Measurements from ENCODE around the gene TBC1D8.

Gene TBC1D8

DNA sequence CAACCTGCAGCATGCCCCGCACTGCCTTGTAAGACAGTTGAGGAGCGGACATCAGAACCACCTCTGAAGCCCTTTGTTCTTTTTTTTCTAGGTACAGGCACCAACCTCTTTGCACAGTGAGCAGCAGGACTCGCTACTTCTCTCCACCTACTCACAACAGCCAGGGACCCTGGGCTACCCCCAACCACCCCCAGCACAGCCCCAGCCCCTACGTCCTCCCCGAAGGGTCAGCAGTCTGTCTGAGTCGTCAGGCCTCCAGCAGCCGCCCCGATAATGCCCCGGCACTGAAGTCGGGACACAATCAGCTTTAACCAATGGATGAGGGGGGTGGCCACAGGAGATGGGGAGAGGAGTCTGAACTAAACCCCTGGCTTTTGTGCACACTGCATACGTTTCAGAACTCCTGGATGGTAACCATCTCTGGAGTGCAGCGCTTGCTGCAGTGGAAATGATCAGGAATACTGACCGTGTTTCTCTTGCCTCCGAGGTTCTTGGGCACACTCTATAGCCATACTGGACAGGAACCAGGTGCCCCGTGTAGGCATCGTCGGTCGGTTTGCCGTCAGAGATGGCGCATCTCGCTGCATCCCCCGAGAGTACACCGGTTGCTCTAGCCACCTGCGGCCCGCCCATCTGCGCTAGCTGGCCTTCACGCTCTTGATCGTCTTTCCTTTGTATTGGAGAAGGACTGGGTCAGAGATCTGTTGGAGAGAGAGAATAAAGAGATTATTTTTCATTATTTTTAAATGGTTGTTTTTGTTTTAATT, 155.7 kb downstream of the TBC1D8 start:
- DNase-seq = no peak

DNA sequence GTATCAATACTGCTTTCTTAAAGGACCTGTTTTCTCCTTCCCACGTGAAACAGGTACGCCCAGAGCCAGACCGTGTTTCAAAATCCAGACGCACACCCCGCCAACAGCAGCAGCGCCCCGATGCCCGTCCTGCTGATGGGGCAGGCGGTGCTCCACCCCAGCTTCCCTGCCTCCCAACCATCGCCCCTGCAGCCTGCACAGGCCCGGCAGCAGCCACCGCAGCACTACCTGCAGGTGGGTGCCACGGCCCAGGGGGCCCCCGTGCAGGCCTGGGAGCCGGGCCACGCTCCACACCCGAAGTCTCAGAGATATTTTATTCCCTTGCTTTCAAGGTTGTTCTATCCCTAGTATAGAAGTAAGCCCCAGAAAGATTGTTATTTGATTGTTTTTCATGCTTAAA, 157.9 kb downstream of the TBC1D8 start:
- no peak for DNase-seq

DNA sequence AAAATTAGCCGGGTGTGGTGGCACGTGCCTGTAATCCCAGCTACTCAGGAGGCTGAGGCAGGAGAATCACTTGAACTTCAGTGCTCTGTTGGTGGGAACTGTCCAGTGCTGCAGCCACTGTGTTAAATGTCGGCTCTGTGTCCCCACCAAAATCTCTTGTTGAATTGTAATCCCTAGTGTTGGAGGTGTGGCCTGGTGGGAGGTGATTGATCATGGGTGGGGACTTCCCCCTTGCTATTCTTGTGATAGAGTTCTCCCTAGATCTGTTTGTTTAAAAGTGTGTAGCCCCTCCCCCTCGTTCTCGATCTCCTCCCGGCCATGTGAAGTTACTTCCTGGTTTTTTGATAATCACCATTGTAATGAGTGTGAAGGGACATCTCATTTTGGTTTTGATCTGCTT, 158.9 kb downstream of the TBC1D8 start:
- peak in 1 of 2 experiments; percentile 11 for DNase-seq

DNA sequence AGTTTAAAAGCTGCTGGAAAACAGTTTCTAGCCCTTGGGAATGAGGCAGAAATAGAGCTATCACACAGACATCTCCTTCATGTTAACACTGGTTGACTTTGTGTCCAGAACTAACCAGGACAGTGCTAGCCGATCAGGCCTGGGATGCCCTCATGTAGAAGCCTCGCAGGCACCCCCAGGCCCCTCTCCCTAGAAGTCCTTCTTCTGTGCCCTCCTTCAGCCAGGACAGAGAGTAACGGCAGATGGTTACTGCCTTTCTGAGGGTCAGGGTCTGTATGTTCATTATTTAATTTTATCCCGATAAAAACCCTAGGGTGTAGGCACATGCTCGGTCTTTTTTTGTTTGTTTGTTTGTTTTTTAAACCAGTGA, 159.8 kb downstream of the TBC1D8 start:
- no peak for DNase-seq

DNA sequence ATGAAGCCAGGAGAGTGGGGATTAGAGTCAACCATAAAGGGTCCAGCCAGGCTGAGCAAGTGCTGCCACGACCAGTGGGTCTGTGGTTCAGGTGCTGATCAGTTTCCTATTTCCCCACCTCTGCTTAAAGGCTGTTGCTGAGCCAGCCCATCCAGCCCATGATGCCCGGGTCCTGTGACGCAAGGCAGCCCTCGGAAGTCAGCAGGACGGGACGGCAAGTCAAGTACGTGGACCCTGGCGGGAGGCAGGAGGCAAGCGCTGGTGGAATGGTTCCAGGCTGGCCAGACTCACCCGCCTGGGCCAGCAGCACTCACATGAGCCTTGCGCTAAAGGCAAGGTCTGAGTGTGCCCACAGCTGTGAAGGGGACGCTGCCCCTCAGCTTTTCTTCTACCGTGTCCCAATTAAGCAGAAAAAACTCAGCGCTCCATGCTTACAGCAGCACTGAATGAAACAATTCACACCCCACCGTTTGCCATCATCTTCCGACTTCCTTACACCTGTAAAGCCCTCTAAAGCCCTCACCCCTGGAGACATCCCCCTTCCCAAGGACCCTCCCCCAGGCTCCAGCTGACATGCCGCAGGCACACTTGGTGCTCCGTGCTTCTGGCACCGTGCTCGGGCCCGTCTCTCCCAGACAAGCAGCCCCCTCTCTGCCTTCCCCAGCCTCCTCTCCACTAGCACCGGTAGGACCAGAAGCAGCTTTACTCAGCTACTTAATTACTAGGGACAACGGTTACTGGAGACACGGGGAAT, 160.4 kb downstream of the TBC1D8 start:
- DNase-seq = no peak

DNA sequence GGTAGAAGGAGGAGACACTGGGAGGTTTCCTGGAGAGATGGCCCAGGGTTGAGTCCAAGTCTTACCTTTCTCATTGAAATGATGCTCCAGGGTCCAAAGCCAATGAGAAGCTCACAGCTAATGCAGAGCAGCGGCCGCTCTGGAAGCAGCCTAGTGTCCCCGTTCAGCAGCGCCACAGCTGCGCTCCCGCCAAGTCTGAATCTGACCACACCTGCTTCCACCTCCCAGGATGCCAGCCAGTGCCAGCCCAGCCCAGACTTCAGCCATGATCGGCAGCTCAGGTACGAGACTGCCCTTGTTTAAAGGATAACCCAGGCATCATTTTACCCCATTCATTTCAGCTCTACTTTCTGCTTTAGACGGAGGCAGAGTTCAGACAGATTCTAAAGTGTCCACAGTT, 161.0 kb downstream of the TBC1D8 start:
- DNase-seq = no peak

DNA sequence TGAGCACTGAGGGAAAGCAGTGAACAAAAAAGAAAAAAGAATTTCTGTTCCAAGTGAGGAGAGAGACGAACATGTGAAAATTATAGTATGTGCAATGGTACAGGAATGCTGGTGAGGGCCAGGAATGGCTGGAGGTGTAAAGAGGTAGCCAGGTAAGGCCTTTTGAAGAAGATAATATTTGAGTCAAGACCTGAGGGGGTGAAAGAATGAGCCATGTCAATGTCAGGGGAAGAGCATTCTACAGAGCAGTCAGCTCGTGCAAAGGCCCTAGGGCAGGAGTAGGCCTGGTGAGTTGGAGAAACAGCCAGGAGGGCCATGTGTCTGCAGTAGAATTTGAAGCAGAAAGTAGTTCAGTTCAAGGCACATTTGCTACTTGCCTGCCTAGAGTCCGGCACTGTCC, 161.5 kb downstream of the TBC1D8 start:
- DNase-seq = no peak

DNA sequence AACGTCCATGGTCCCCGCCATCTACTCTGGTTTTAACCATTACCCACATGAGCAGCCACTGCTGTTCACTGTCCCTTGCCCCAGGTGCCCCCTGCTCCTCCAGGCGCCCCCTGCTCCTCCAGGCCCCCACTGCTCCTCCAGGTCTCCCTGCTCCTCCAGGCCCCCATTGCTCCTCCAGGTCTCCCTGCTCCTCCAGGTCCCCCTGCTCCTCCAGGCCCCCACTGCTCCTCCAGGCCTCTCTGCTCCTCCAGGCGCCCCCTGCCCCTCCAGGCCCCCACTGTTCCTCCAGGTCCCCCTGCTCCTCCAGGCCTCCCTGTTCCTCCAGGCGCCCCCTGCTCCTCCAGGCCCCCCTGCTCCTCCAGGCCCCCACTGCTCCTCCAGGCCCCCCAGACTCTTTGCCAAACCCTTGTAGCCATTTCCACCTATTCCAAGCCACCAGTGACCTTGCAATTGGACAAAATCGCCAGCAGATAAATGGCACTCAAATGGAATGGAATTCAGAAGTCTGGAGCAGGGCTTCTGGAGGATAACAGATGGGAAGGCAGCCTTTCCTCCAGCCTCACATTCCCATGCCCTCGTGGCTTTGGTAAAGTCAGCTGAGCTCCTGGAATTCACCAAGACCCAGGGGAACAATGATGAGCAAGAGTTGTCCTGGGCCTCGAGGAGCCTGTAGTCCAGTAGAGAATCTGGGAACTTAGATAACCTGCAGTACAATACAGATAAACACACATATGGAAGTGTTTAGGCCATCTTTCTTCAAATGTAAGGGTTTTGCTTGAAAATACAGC, 162.4 kb downstream of the TBC1D8 start:
- no peak for DNase-seq

DNA sequence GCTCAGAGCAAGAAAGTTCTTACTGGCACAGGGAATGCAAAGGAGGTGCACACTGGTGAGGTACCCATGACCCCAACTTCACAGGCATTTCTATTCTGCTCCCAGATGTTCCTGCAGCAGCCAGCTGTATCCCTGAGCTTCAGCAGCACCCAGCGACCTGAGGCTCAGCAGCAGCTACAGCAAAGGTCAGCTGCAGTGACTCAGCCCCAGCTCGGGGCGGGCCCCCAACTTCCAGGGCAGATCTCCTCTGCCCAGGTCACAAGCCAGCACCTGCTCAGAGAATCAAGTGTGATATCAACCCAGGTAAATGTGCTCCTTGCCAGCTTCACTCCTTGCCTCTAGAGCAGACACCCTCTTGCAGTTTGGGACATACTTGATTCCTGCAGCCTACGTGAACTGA, 163.2 kb downstream of the TBC1D8 start:
- no peak for DNase-seq

DNA sequence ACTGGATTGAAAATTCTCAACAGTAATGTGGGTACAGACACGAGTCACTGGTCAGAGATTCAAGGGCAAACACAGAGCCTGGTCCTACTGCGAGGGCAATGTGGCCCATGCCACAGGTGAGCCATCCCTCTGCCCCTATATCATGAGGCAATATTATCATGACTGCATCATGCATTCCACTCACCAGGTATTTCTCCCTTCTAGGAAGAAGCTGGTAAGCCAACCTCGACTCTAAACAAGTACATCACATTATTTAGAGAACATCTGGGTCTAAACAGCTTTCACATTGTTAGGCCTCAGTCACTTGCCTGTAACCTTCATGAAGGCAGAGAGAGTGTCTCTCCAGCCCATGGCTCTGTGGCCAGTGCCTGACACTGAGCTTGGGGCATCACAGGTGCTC, 163.6 kb downstream of the TBC1D8 start:
- no peak for DNase-seq

DNA sequence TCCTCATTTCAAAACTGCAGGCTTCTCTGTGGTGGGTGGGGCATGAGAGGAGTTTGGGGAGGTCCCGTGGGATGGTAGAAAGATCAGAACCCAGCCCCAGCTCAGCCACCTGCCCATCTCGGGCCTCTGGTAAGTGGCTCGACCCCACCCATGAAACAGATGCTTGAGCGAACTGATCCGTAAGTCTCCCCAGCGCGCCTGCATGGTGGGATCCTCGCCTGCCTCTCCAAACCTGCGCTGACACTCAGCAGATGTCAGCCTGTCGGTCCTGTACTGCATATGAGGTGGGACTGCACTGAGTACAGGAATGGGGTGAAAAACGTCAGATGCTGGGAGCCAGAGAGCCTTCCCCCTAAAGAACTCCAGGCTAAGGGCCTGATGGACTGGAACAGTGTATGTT, 165.0 kb downstream of the TBC1D8 start:
- no peak for DNase-seq

DNA sequence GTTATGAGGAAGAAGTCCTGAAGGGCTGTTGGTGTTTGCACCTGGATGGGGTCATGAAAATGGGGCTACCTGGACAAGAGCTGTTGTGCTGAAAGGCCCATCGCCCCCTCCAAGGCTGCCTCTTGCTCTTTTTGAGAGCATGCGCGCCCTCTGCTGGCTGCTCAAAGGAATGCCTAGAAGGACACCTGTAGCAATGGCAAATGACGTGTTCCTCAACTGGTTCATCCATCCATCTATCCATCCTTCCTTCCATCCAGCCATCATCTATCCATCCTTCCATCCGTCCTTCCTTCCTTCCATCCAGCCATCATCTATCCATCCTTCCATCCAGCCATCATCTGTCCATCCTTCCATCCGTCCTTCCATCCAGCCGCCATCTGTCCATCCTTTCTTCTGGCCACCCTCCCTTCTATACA, 166.3 kb downstream of the TBC1D8 start:
- DNase-seq = peak; percentile 68 to 77

DNA sequence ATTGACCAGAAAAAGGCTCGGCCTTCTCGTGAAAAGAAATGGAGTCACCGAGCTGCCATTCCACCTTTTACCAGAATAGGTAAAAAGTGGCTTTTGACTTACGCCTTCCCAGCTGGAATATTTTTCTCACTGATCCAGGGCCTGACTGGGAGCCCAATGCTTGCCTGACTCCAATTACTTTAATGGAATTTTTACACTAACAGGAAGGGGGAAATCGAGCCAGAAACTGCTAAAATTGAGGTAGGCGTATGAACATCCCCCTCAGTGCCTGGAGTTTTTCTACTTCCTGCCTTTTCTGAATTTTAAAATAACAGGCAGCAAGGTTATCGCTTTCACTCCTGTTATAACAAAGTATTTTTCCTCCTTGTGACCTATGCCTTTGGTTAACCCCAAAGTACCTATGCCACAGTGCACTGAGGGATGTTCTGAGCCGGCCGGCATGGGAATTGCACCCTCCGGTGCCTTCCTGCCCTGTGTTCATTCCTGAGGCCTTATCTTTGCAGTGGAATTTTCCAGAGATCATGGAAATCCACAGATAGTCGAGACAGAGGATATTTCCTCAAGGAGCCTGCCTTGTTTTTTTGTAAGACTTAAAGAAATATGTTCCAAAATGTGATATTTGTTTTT, 167.4 kb downstream of the TBC1D8 start:
- DNase-seq = no peak

DNA sequence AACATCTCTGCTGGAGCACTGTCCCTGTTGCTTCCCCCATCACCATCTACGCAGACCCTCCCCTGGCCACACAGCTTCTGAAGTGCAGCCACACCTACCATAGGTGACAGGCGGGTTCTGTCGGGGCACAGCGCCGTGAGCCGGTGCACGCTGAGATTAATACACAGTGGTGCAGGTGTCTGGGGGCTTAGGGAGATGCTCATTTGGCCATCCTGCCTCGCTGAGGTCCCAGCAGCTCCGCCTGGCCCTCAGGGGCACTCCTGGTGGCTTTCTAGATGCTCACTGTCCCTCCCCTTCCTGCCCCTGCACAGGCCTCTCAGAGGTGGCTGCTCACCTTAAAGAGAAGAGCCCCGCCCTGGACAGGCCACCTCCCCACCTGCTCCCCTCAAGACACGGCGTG, 168.0 kb downstream of the TBC1D8 start:
- no peak for DNase-seq

DNA sequence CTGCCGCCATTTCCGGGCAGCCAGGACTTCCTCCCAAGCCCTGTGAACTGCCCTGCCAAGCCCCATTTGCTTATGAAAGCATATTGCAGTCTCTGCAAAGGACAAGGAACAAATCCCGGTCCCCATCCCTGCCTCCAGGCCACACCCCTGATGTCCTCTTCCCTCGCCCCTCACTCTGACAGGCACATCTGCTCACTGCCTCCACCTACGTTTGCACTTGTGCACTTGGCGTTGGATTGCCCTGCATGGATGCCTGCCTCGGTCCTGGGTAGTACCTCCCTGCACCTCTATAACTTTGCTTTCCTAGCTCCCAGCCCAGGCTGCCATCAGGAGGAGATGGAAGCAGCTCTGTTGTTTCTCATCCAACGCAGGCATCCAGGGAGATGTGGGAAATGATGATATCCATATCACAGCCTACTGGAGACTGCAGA, 168.7 kb downstream of the TBC1D8 start:
- no peak for DNase-seq

DNA sequence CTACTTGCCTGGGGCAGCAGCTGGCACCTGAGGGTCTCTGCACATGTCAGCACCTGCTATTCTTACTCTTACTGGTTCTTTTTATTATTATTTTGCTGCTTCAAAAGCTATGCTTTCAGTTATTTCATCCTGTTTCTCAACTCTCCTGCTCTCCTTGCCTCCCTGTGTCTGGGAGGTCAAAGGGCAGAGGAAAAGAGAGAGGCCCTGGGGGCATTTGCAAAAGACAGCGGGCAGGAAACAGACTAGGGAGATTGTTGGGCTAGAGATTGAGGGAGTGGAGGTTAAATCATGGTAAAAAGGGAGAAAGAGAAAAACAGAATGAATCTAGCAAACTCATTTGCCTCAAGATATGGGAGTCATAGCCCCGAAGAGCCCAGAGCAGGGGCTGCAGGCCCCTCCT, 170.2 kb downstream of the TBC1D8 start:
- DNase-seq = no peak

DNA sequence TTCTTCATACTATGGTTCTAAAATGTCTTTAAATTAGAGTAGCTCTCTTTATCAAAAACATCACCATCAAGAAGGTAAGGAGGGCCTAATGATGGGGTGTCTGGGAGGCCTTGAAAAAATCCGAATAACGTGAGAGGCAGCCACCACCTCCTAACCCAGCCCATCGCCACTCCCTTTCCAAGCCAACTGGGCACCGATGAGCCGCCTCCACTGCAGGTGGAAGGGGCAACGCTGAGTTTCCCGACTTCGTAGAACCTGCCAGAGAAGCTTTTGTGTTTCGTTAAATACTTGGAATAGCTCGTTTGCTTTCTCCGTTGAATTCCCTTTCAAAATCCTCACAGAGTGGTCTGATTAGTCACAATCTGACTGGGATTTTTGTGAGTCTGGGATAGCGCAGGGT, 171.1 kb downstream of the TBC1D8 start:
- no peak for DNase-seq

DNA sequence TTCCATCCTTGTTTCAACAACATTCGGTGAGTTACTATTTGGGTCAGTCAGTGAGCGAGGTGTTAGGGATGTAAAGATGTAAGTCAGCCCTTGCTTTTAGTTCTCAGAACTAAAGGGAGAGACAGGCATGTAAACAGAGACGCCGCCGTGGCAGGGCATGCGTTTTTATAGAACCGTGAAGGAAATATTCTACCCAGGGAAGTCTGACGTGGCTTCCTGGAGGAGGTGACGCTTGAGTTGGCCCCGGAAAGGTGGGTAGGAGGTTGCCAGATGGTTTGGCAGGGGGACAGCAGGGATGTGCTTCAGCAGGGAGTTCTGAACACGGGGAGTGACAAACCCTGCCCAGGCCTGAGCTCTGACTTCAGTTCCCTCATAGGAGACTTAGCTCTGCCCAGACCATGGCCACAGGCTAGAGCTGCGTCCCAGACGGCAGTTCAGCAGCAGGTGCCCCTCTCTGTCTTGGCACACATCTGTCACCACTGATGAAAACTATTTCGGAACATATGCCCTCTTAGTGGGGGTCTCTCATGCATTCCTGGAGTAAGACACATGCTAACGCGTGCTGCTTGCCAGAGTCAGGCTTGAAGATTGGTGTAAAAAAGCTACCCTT, 172.5 kb downstream of the TBC1D8 start:
- no peak for DNase-seq

DNA sequence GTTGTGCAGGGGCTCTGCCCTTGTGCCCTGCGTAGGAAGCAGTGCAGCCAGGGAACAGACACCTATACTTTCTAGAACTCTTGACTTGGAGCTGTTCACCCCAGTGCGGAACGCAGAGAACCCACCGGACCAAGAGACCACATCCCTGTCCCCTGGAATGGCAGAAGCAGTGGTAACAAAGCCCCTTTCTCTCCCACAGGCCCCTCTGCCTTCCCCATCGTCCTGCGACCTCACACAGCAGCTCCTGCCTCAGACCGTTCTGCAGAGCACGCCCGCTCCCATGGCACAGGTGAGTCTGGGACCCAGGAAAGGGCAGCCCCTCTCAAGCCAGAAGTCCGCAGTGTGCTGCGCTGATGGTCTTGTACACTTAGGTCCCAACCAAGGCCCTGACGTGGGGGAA, 173.7 kb downstream of the TBC1D8 start:
- no peak for DNase-seq

DNA sequence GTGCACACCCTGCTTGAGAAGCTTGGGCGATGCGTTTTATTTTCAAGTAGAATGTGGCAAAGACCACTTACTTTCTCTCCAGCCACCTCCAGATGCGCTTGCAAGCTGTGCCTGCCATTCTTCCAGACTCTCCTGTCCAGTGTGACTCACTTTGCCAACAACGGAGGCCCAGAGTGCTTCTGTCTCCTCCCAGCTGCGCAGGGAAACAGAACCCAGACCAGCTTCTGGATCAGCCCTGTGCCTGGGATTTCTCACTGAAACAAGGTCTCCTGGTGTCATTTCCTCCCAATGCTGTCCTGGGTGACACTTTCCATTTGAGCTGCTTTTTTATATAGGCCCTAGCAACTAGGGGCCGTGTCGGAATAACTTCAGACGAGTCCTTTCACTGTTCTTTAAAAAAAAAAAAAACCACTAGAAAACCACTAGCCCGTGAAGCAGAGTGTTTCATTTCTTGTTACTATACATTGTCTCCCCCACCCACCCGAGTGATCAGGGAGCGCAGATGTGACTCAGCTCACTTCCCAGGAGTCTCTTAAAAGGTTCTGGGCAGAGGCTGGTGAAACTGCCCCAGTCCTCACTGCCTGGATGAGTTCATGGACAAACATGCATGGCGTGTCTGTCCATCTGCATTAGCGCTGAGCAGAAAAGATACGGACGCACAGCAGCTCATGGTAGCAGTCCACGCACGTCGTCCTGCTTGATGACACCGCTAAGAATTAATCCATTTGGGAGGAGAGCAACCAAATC, 174.4 kb downstream of the TBC1D8 start:
- no peak for DNase-seq

DNA sequence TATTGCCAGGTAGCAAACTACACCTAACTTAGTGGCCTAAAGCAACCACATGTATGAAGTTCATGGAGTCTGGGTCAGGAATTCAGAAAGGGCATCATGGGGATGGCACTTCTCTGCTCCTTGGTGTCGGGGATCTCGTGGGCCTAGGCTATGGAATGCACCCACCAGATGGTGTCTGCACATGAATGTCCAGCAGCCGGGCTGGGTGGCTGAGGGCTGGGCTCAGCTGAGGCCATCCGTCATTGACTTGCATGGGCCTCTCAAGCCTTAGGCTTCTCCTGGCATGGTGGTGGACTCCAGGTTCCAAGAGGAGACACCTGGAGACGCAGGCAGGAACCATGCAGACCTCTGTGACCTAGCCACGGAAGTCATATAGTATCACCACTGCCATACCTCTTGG, 175.1 kb downstream of the TBC1D8 start:
- DNase-seq = no peak

DNA sequence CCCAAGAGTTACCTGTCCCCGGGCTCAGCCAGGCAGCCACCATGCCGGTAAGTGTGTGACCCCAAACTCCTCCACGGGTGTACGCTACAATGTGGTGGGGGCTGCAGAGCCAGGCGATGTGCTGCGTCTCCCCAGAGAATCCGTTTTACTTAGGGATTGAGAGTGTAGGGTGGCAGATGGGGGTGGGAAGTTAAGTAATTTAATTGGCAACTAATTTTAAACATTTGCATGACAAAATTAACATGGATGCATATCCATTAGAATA, 175.7 kb downstream of the TBC1D8 start:
- DNase-seq = no peak
